ENCODE data around the gene CTXND1. TPM values are rescaled to one million over a fixed set of nuclear protein-coding genes. Genes with fewer than 3 reads are reported as not detected.

CTXND1 gene
- total RNA-seq, 2 donors from 2014 or later = 0.14 TPM; not detected in 1

GRCh38 chr15:80249973-80250372, 2.0 kb downstream of the CTXND1 start:
- Histone ChIP-seq H3K27me3 (replicated peaks; ENCODE audit: insufficient read depth) (peaks cover 11% of the 10 kb centered on the region), H3K27ac (no peak overlapping the region), H3K9me3 (no peaks in the 10 kb centered on the region), H3K4me1 (ENCODE audit: control insufficient read depth in 1 of 2, low read depth in 2 of 2) (peaks cover 2 to 12% of the 10 kb centered on the region in 2 donors), H3K4me3 (no peak overlapping the region), H3K36me3 (no peaks in the 10 kb centered on the region)
- no peak for ATAC-seq (ENCODE audit: insufficient number of reproducible peaks, low FRiP score, low read depth)
- DNase-seq (ENCODE audit: low spot score) = no peak
- TF ChIP-seq CTCF (IDR thresholded peaks at IDR 0.05) = no peak

GRCh38 chr15:80247320-80247719, 4.7 kb downstream of the CTXND1 start:
- H3K4me1 ChIP-seq (ENCODE audit: control insufficient read depth in 1 of 2, low read depth in 2 of 2) = peaks cover 2 to 11% of the 10 kb centered on the region in 2 donors
- DNase-seq (ENCODE audit: low spot score) = no peak
- TF ChIP-seq CTCF (IDR thresholded peaks at IDR 0.05) = no peak
- H3K27me3 ChIP-seq (replicated peaks; ENCODE audit: insufficient read depth) = peaks cover 11% of the 10 kb centered on the region
- H3K4me3 ChIP-seq = no peak overlapping the region
- no peak for ATAC-seq (ENCODE audit: insufficient number of reproducible peaks, low FRiP score, low read depth)
- no peaks in the 10 kb centered on the region for H3K9me3 ChIP-seq
- no peak overlapping the region for H3K27ac ChIP-seq
- no peaks in the 10 kb centered on the region for H3K36me3 ChIP-seq

- DNase-seq (ENCODE audit: low spot score) = no peak
Measured at GRCh38 chr15:80246425-80246894, 5.6 kb downstream of the CTXND1 start.

GRCh38 chr15:80242802-80243201, 9.2 kb downstream of the CTXND1 start:
- no peak for TF ChIP-seq CTCF (IDR thresholded peaks at IDR 0.05)
- Histone ChIP-seq H3K4me1 (ENCODE audit: control insufficient read depth in 1 of 2, low read depth in 2 of 2) (no peaks in the 10 kb centered on the region), H3K36me3 (no peaks in the 10 kb centered on the region), H3K9me3 (no peaks in the 10 kb centered on the region), H3K27ac (no peak overlapping the region), H3K4me3 (no peak overlapping the region), H3K27me3 (replicated peaks; ENCODE audit: insufficient read depth) (no peaks in the 10 kb centered on the region)
- DNase-seq (ENCODE audit: low spot score) (no peak), ATAC-seq (ENCODE audit: insufficient number of reproducible peaks, low FRiP score, low read depth) (no peak)

More at GRCh38 chr15:80246425-80246894, 5.6 kb downstream of the CTXND1 start:
- no peaks in the 10 kb centered on the region for H3K9me3 ChIP-seq
- TF ChIP-seq CTCF (IDR thresholded peaks at IDR 0.05) = no peak
- no peak overlapping the region for H3K27ac ChIP-seq
- ATAC-seq (ENCODE audit: insufficient number of reproducible peaks, low FRiP score, low read depth) = no peak
- H3K4me1 ChIP-seq (ENCODE audit: control insufficient read depth in 1 of 2, low read depth in 2 of 2) = peaks cover 0 to 2% of the 10 kb centered on the region in 2 donors
- no peaks in the 10 kb centered on the region for H3K36me3 ChIP-seq
- H3K27me3 ChIP-seq (replicated peaks; ENCODE audit: insufficient read depth) = peaks cover 11% of the 10 kb centered on the region
- no peak overlapping the region for H3K4me3 ChIP-seq

- no peaks in the 10 kb centered on the region for H3K27me3 ChIP-seq (replicated peaks; ENCODE audit: insufficient read depth)
- TF ChIP-seq CTCF (IDR thresholded peaks at IDR 0.05) = no peak
- no peaks in the 10 kb centered on the region for H3K36me3 ChIP-seq
- ATAC-seq (ENCODE audit: insufficient number of reproducible peaks, low FRiP score, low read depth) (no peak), DNase-seq (ENCODE audit: low spot score) (no peak)
- H3K4me1 ChIP-seq (ENCODE audit: control insufficient read depth in 1 of 2, low read depth in 2 of 2) = no peaks in the 10 kb centered on the region
- H3K27ac ChIP-seq = no peak overlapping the region
- no peak overlapping the region for H3K4me3 ChIP-seq
- no peaks in the 10 kb centered on the region for H3K9me3 ChIP-seq
Measured at GRCh38 chr15:80242132-80242769, 9.8 kb downstream of the CTXND1 start.

Measured in thoracic aorta (tissue), 2 donors.